HEK293 (cell line): ENCODE measurements around the gene S100A10.

Experiments used
- ZSCAN30 ChIP-seq: fragments of 450-650 bp; IDR thresholded peaks from 2 replicates; pipeline ENCODE4 v1.5.1; 2018; ENCODE audit warnings: missing biosample characterization, mild to moderate bottlenecking, missing genetic modification characterization, moderate library complexity

The S100A10 gene

DNA sequence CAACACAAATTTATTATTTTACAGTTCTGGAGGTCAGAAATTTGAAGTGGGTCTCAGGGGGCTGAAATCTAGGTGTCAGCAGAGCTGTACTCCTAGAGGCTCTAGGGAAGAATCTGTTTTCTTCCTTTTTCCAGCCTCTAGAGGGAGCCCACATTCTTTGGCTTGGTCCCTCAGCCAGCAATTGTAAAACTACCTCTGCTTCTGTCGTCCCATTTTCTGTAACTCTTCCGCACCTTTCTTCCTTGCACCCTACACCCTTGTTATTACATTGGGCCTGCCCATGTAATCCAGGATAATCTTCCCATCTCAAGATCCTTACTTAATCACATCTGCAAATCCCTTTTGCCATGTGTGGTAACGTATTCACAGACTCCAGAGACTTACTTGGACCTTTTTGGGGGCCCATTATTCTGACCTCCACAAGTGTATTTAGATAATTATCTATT, 59.6 kb downstream of the S100A10 start (continued):
- 0 out of 2 replicates have a peak, but pooled peaks have one; percentile 32 for TF ChIP-seq ZSCAN30 (tag by site-specific recombination)
